HUES6 (cell line): ENCODE measurements around the gene GABRR1.

ENCODE experiments used
- H3K27ac ChIP-seq: 2 replicates; pipeline ENCODE4 v1.7.0; 2013; ENCODE audit warnings: low read depth, mild to moderate bottlenecking, low read length, inconsistent platforms
- H3K27me3 ChIP-seq: 2 replicates; pipeline ENCODE4 v1.6.1; 2013; ENCODE audit warnings: low read length; ENCODE audit not compliant: control insufficient read depth, insufficient read depth
- H3K36me3 ChIP-seq: 2 replicates; pipeline ENCODE4 v1.6.1; 2013; ENCODE audit warnings: low read length; ENCODE audit not compliant: control insufficient read depth, insufficient read depth
- H3K4me1 ChIP-seq: 2 replicates; pipeline ENCODE4 v1.6.1; 2013; ENCODE audit warnings: low read length; ENCODE audit not compliant: control insufficient read depth, insufficient read depth
- H3K4me3 ChIP-seq: 2 replicates; pipeline ENCODE4 v1.5.1; 2013; ENCODE audit warnings: low read depth, low read length
- H3K9ac ChIP-seq: one replicate; pipeline ENCODE4 v1.6.1; 2013; ENCODE audit warnings: mild to moderate bottlenecking, low read length
- H3K9me3 ChIP-seq: 2 replicates; pipeline ENCODE4 v1.6.1; 2013; ENCODE audit warnings: low read depth, low read length; ENCODE audit not compliant: control insufficient read depth, insufficient read depth

The GABRR1 gene

GRCh38 chr6:89161326-89162046, 55.7 kb downstream of the GABRR1 start:
- no peak overlapping the region for H3K27ac ChIP-seq
- H3K9me3 ChIP-seq = no peaks in the 10 kb centered on the region
- peaks cover 3% of the 10 kb centered on the region; the same call in 1 of the 2 replicates for H3K36me3 ChIP-seq
- H3K4me1 ChIP-seq = no peaks in the 10 kb centered on the region
- H3K9ac ChIP-seq = no peak overlapping the region
- H3K4me3 ChIP-seq = no peak overlapping the region
- H3K27me3 ChIP-seq = no peaks in the 10 kb centered on the region

GRCh38 chr6:89160331-89161092, 56.6 kb downstream of the GABRR1 start:
- no peak overlapping the region for H3K4me3 ChIP-seq
- H3K9me3 ChIP-seq = no peaks in the 10 kb centered on the region
- no peak overlapping the region for H3K9ac ChIP-seq
- no peak overlapping the region for H3K27ac ChIP-seq
- no peaks in the 10 kb centered on the region for H3K27me3 ChIP-seq
- peaks cover 3% of the 10 kb centered on the region; the same call in 1 of the 2 replicates for H3K36me3 ChIP-seq
- no peaks in the 10 kb centered on the region for H3K4me1 ChIP-seq

GRCh38 chr6:89154131-89154530, 63.0 kb downstream of the GABRR1 start:
- H3K27ac ChIP-seq = no peak overlapping the region
- no peak overlapping the region for H3K4me3 ChIP-seq
- H3K36me3 ChIP-seq = no peaks in the 10 kb centered on the region; the same call in 1 of the 2 replicates
- no peak overlapping the region for H3K9ac ChIP-seq
- H3K27me3 ChIP-seq = no peaks in the 10 kb centered on the region
- H3K4me1 ChIP-seq = no peaks in the 10 kb centered on the region
- no peaks in the 10 kb centered on the region for H3K9me3 ChIP-seq

- no peak overlapping the region for H3K9ac ChIP-seq
- H3K4me1 ChIP-seq = peaks cover 7% of the 10 kb centered on the region
- H3K36me3 ChIP-seq = no peaks in the 10 kb centered on the region; the same call in 1 of the 2 replicates
- H3K4me3 ChIP-seq = no peak overlapping the region
- H3K9me3 ChIP-seq = no peaks in the 10 kb centered on the region
- no peak overlapping the region for H3K27ac ChIP-seq
- peaks cover 43% of the 10 kb centered on the region for H3K27me3 ChIP-seq
Measured at GRCh38 chr6:89148016-89148750, 69.0 kb downstream of the GABRR1 start.

- Histone ChIP-seq H3K27ac (no peak overlapping the region), H3K4me1 (peaks cover 7% of the 10 kb centered on the region), H3K36me3 (no peaks in the 10 kb centered on the region; the same call in 1 of the 2 replicates), H3K27me3 (peaks cover 48% of the 10 kb centered on the region), H3K9ac (peak overlapping the region; percentile 70), H3K4me3 (peak overlapping the region; percentile 74), H3K9me3 (no peaks in the 10 kb centered on the region)
Measured at GRCh38 chr6:89146718-89147700, 70.1 kb downstream of the GABRR1 start.

GRCh38 chr6:89145956-89146717, 71.0 kb downstream of the GABRR1 start, which contains the start of gene PM20D2:
Gene PM20D2 (plus strand): TSS chr6:89146055. CDS start chr6:89146145, 90 bp downstream.
- peaks cover 7% of the 10 kb centered on the region for H3K4me1 ChIP-seq
- peak within 1 kb of the TSS; percentile 70 for H3K9ac ChIP-seq
- no peak within 1 kb of the TSS for H3K27ac ChIP-seq
- no peaks in the 10 kb centered on the region for H3K9me3 ChIP-seq
- no peaks in the 10 kb centered on the region; the same call in 1 of the 2 replicates for H3K36me3 ChIP-seq
- H3K27me3 ChIP-seq = peaks cover 54% of the 10 kb centered on the region
- H3K4me3 ChIP-seq = peak within 1 kb of the TSS; percentile 74

- peak overlapping the region; percentile 74 for H3K4me3 ChIP-seq
- peak overlapping the region; percentile 70 for H3K9ac ChIP-seq
- H3K27me3 ChIP-seq = peaks cover 62% of the 10 kb centered on the region
- no peaks in the 10 kb centered on the region; the same call in 1 of the 2 replicates for H3K36me3 ChIP-seq
- H3K27ac ChIP-seq = no peak overlapping the region
- peaks cover 7% of the 10 kb centered on the region for H3K4me1 ChIP-seq
- H3K9me3 ChIP-seq = no peaks in the 10 kb centered on the region
Measured at GRCh38 chr6:89145091-89145955, 71.8 kb downstream of the GABRR1 start.

- Histone ChIP-seq H3K27me3 (peaks cover 70% of the 10 kb centered on the region), H3K36me3 (no peaks in the 10 kb centered on the region), H3K4me1 (peaks cover 13% of the 10 kb centered on the region), H3K4me3 (no peak overlapping the region), H3K9ac (no peak overlapping the region), H3K27ac (no peak overlapping the region), H3K9me3 (no peaks in the 10 kb centered on the region)
Measured at GRCh38 chr6:89144354-89144906, 72.7 kb downstream of the GABRR1 start.
